ENCODE results near the gene CFAP77.

GRCh38 chr9:132408521-132408920 lies 1.5 kb upstream of the CFAP77 start:
- TF ChIP-seq ZFP30 (CRISPR knock-in tag; IDR thresholded peaks at IDR 0.05) (no peak), PPARA (CRISPR knock-in tag; IDR thresholded peaks at IDR 0.05; ENCODE audit: borderline replicate concordance) (no peak), ZNF565 (CRISPR knock-in tag; conservative IDR thresholded peaks at IDR 0.05; ENCODE audit: low read depth) (no peak), POU6F1 (CRISPR knock-in tag; IDR thresholded peaks at IDR 0.05; ENCODE audit: borderline replicate concordance, low read depth) (no peak), ZFP3 (CRISPR knock-in tag; IDR thresholded peaks at IDR 0.05) (no peak), ARNTL (CRISPR knock-in tag; IDR thresholded peaks at IDR 0.05; ENCODE audit: borderline replicate concordance, low read depth) (no peak), ESRRG (CRISPR knock-in tag; IDR thresholded peaks at IDR 0.05) (no peak), CSRNP3 (CRISPR knock-in tag; IDR thresholded peaks at IDR 0.05) (no peak), OSR1 (CRISPR knock-in tag; IDR thresholded peaks at IDR 0.05) (no peak)

All from SK-N-SH treated with all-trans-retinoic acid at 6 μM for 48 hours (cell line).